ENCODE data around the gene HBEGF.

GRCh38 chr5:140293849-140294100 lies 52.6 kb downstream of the HBEGF start:
- TF ChIP-seq NFXL1 (IDR thresholded peaks at IDR 0.05; ENCODE audit: borderline replicate concordance) (no peak), ZNF24 (IDR thresholded peaks at IDR 0.05) (no peak), CEBPB (IDR thresholded peaks at IDR 0.05; ENCODE audit: borderline replicate concordance in 1 of 2, low read depth in 2 of 2, low read length in 2 of 2) (no peak)

Data from GM12878 (cell line).